GM12878 (cell line): ENCODE results near the gene FBXL7.

ENCODE experiments used
- ATF7 ChIP-seq: fragments of 450-650 bp; IDR thresholded peaks from 2 replicates; pipeline ENCODE4 v1.6.1; 2016; ENCODE audit warnings: low read depth, mild to moderate bottlenecking
- EZH2 ChIP-seq: IDR thresholded peaks from 2 replicates; pipeline ENCODE4 v1.6.1; 2012; ENCODE audit warnings: low read depth, mild to moderate bottlenecking, control low read depth, inconsistent platforms, low read length, borderline replicate concordance; ENCODE audit not compliant: control insufficient read depth
- KAT2A ChIP-seq: conservative IDR thresholded peaks from 2 replicates; pipeline ENCODE4 v1.6.1; 2011; ENCODE audit warnings: low read depth, low read length; ENCODE audit not compliant: control insufficient read depth
- POLR2AphosphoS5 ChIP-seq: IDR thresholded peaks from 2 replicates; pipeline ENCODE4 v1.6.1; 2011; ENCODE audit warnings: mild to moderate bottlenecking, low read length, inconsistent platforms
- TF ChIP-seq, protein P1 (sequence below): IDR thresholded peaks from 2 replicates; pipeline ENCODE4 v1.6.1; 2012; ENCODE audit warnings: low read depth, low read length, improper control_type of control experiment
- TF ChIP-seq, protein P2 (sequence below), 3 experiments: IDR thresholded peaks in 2 of 3; conservative IDR thresholded peaks in 1 of 3; 2 replicates each; pipeline ENCODE4 v1.5.1; 2011; ENCODE audit warnings: low read depth in 3 of 3, low read length in 3 of 3, mild to moderate bottlenecking in 3 of 3, control low read depth in 2 of 3, moderate library complexity in 2 of 3, inconsistent platforms in 1 of 3, mixed read lengths in 1 of 3; ENCODE audit not compliant: control insufficient read depth in 2 of 3, insufficient read depth in 1 of 3; ENCODE audit errors: extremely low read depth in 1 of 3

- TF ChIP-seq ATF7 (no peak), POLR2AphosphoS5 (no peak), EZH2 (no peak), KAT2A (no peak)
- TF ChIP-seq, protein P1, sequence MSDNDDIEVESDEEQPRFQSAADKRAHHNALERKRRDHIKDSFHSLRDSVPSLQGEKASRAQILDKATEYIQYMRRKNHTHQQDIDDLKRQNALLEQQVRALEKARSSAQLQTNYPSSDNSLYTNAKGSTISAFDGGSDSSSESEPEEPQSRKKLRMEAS, result no peak
- TF ChIP-seq, protein P2, sequence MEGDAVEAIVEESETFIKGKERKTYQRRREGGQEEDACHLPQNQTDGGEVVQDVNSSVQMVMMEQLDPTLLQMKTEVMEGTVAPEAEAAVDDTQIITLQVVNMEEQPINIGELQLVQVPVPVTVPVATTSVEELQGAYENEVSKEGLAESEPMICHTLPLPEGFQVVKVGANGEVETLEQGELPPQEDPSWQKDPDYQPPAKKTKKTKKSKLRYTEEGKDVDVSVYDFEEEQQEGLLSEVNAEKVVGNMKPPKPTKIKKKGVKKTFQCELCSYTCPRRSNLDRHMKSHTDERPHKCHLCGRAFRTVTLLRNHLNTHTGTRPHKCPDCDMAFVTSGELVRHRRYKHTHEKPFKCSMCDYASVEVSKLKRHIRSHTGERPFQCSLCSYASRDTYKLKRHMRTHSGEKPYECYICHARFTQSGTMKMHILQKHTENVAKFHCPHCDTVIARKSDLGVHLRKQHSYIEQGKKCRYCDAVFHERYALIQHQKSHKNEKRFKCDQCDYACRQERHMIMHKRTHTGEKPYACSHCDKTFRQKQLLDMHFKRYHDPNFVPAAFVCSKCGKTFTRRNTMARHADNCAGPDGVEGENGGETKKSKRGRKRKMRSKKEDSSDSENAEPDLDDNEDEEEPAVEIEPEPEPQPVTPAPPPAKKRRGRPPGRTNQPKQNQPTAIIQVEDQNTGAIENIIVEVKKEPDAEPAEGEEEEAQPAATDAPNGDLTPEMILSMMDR (IDR thresholded peaks at IDR 0.05 in 2 of 3, conservative IDR thresholded peaks at IDR 0.05 in 1 of 3; ENCODE audit: control insufficient read depth in 2 of 3, extremely low read depth in 1 of 3, insufficient read depth in 1 of 3, low read depth in 3 of 3, low read length in 3 of 3), result no peak
Measured at GRCh38 chr5:15936505-15937245, 436.7 kb downstream of the FBXL7 start.
